Measurements from ENCODE around the gene UBL4A.

GRCh38 chrX:154466036-154466435, 20.4 kb downstream of the UBL4A start:
- no peak for TF ChIP-seq EZH2 (IDR thresholded peaks at IDR 0.05; ENCODE audit: borderline replicate concordance, low read length)
- no peak for TF ChIP-seq CTCF (IDR thresholded peaks at IDR 0.05; ENCODE audit: low read length)

Data from OCI-LY1 (cell line).